ENCODE data around the gene ATP8A2. TPM values are rescaled to one million over a fixed set of nuclear protein-coding genes. Genes with fewer than 3 reads are reported as not detected.

ATP8A2 gene
- total RNA-seq, 4 donors from 2014 or later = 0.18 to 11.6 (median 1.8) TPM

GRCh38 chr13:26047040-26047439 lies 675.3 kb downstream of the ATP8A2 start:
- H3K4me3 ChIP-seq = no peak overlapping the region
- peaks cover 0 to 12% (median 4%) of the 10 kb centered on the region in 4 donors for H3K4me1 ChIP-seq
- no peak for DNase-seq
- H3K27ac ChIP-seq = no peak overlapping the region
- H3K27me3 ChIP-seq = peaks cover 0 to 20% of the 10 kb centered on the region in 2 donors
- no peaks in the 10 kb centered on the region for H3K36me3 ChIP-seq
- no peaks in the 10 kb centered on the region for H3K9me3 ChIP-seq
- TF ChIP-seq, protein P1, sequence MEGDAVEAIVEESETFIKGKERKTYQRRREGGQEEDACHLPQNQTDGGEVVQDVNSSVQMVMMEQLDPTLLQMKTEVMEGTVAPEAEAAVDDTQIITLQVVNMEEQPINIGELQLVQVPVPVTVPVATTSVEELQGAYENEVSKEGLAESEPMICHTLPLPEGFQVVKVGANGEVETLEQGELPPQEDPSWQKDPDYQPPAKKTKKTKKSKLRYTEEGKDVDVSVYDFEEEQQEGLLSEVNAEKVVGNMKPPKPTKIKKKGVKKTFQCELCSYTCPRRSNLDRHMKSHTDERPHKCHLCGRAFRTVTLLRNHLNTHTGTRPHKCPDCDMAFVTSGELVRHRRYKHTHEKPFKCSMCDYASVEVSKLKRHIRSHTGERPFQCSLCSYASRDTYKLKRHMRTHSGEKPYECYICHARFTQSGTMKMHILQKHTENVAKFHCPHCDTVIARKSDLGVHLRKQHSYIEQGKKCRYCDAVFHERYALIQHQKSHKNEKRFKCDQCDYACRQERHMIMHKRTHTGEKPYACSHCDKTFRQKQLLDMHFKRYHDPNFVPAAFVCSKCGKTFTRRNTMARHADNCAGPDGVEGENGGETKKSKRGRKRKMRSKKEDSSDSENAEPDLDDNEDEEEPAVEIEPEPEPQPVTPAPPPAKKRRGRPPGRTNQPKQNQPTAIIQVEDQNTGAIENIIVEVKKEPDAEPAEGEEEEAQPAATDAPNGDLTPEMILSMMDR (IDR thresholded peaks at IDR 0.05) = no peak
- TF ChIP-seq POLR2A (IDR thresholded peaks at IDR 0.05) = no peak

DNA sequence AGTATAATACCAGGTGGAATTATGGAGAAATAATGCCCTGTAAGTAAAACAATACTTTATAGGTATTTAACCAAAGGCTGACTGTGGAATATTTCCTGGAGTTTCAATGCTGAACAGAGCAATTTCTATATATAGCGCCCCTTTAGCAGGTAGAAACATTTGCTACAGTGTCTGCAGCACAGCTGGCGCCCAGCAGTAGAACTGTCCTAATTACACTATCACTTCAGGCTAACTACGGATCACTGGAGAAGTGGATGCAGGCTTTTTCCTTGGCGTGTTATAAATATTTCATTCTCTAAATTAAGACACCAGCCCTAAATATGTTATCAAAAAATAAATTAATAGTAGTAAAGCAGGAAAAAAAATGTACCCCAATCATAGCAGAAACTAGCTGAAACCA lies 677.0 kb downstream of the ATP8A2 start:
- peaks cover 0 to 12% (median 4%) of the 10 kb centered on the region in 4 donors for H3K4me1 ChIP-seq
- H3K36me3 ChIP-seq = no peaks in the 10 kb centered on the region
- no peak for DNase-seq
- TF ChIP-seq, protein P1 (IDR thresholded peaks at IDR 0.05) = no peak
- TF ChIP-seq POLR2A (IDR thresholded peaks at IDR 0.05) = no peak
- no peak overlapping the region for H3K27ac ChIP-seq
- H3K9me3 ChIP-seq = no peaks in the 10 kb centered on the region
- peaks cover 0 to 20% of the 10 kb centered on the region in 2 donors for H3K27me3 ChIP-seq
- H3K4me3 ChIP-seq = no peak overlapping the region

DNA sequence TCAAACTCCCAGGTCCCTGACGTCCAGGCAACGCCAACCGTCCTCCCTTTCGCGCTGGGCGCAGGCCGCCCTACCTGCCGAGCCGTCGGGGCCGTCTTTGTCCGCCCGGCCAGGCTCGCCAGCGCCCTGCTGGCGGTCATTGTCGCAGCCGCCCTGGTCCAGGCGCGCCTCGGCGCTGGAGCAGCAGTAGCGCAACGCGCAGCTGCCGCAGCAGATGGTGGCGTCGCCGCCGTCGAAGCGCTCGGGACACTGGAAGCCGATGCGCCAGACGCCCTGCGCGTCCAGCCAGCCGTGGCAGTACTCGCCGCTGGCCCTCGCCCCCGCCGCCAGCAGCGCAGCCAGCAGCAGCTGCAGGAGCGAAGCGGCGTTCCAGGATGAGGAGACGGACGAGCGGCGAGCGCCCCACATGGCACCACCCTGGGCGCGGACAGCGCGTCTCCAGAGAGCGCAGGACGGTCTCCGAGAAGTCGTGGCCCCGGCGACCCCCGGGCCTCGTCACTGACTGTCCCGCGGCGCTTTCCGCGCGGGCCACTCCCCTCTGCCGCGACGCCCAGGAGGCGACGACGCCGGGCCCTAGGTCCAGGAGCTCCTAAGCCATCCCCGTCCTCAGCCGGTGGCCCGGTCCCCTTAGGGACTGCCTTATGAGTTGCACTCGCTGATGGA lies 678.9 kb downstream of the ATP8A2 start:
- Histone ChIP-seq H3K27ac (no peak overlapping the region), H3K9me3 (no peaks in the 10 kb centered on the region), H3K4me3 (peak overlapping the region in 3 of 4 donors; percentile 40 to 57 (median 49)), H3K36me3 (no peaks in the 10 kb centered on the region), H3K27me3 (peaks cover 0 to 20% of the 10 kb centered on the region in 2 donors), H3K4me1 (peaks cover 0 to 12% (median 4%) of the 10 kb centered on the region in 4 donors)
- no peak for DNase-seq
- TF ChIP-seq, protein P1 (IDR thresholded peaks at IDR 0.05) = no peak
- TF ChIP-seq POLR2A (IDR thresholded peaks at IDR 0.05) = no peak

DNA sequence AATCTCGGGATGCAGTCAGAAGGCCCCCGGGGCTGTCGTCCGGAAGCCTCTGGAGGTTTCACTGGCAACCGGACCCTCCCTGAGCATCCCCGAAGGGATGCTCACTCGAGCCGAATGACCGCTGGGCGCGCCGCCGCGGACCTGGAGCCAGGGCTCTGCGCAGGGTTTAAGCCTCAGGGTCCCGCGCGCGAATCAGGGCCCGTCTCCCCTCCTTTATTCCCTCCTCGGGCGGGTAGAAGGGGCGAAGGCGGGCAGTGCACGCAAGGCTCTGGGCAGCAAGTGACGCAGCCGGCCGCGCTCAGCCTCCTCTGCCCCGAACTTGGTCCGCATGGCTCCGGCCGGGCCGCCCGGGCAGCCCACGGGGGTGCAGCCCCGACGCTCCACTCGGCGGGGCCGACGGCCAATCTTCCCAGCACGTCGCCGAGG lies 679.5 kb downstream of the ATP8A2 start:
- peak overlapping the region in 2 of 4 donors; percentile 38 to 45 for H3K27ac ChIP-seq
- no peak for TF ChIP-seq POLR2A (IDR thresholded peaks at IDR 0.05)
- TF ChIP-seq, protein P1 (IDR thresholded peaks at IDR 0.05) = no peak
- H3K27me3 ChIP-seq = peaks cover 0 to 20% of the 10 kb centered on the region in 2 donors
- no peaks in the 10 kb centered on the region for H3K9me3 ChIP-seq
- DNase-seq = no peak
- peaks cover 0 to 12% (median 4%) of the 10 kb centered on the region in 4 donors for H3K4me1 ChIP-seq
- H3K36me3 ChIP-seq = no peaks in the 10 kb centered on the region
- H3K4me3 ChIP-seq = peak overlapping the region; percentile 28 to 57 (median 44)

- peaks cover 0 to 20% of the 10 kb centered on the region in 2 donors for H3K27me3 ChIP-seq
- TF ChIP-seq, protein P1 (IDR thresholded peaks at IDR 0.05) = no peak
- no peak for TF ChIP-seq POLR2A (IDR thresholded peaks at IDR 0.05)
- no peaks in the 10 kb centered on the region for H3K9me3 ChIP-seq
- H3K4me3 ChIP-seq = peak within 1 kb of the TSS; percentile 28 to 57 (median 44)
- peak in 1 of 3 donors; percentile 46 for DNase-seq
- H3K36me3 ChIP-seq = no peaks in the 10 kb centered on the region
- peaks cover 0 to 12% (median 4%) of the 10 kb centered on the region in 4 donors for H3K4me1 ChIP-seq
- H3K27ac ChIP-seq = peak within 1 kb of the TSS in 2 of 4 donors; percentile 38 to 45
Observed at GRCh38 chr13:26051657-26052311, 680.0 kb downstream of the ATP8A2 start, which contains the start of gene SHISA2. Gene SHISA2 (minus strand): TSS chr13:26052016. CDS start chr13:26050975, 1,041 bp downstream.
